GM19328 (cell line): ENCODE data around the gene ST8SIA6.

Source experiments
- ATAC-seq: cut with Tn5 transposase; IDR thresholded peaks from one replicate; pipeline ENCODE4 v1.9.1; 2021; ENCODE audit warnings: mild to moderate bottlenecking, moderate library complexity; ENCODE audit not compliant: unreplicated experiment

The ST8SIA6 gene

DNA sequence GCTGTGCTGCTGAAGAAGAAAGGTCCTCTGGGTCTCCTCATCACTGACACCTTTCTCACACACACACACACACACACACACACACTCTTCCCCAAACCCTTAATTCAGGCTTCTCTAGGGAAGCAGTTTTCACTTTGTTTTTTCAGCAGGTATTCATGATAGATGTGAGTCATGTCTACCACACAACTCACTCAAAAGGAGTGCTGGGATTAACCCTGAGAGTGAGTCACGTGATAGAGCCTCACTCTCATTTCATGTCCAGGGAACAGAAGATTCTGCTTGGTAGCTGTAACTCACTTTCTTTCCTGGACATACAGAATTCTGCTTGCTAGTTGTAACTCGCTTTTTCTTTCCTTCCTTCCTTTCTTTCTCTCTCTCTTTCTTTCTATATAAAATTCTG lies 181.0 kb downstream of the ST8SIA6 start:
- ATAC-seq, result no peak

- ATAC-seq, result no peak
Measured at GRCh38 chr10:17272648-17273047, 181.7 kb downstream of the ST8SIA6 start.
